GM21619 (cell line): ENCODE measurements around the gene C2orf49.

ENCODE experiments used
- ATAC-seq: cut with Tn5 transposase; IDR thresholded peaks from one replicate; pipeline ENCODE4 v1.9.1; 2021; ENCODE audit not compliant: unreplicated experiment

Gene C2orf49

GRCh38 chr2:105398336-105399206 lies 61.2 kb downstream of the C2orf49 start, which contains the start of gene FHL2:
Gene FHL2 (minus strand): TSS chr2:105399051. CDS start chr2:105386516, 12,535 bp downstream.
- peak; percentile 100 for ATAC-seq
